HG02623 (cell line): Measurements from ENCODE around the gene GPNMB.
"Not testable (repeated sequence)": the region's sequence is repeated elsewhere in the genome, so short reads cannot be mapped to it uniquely, and the experiment has no call there.

Experiments
- ATAC-seq: cut with Tn5 transposase; IDR thresholded peaks from one replicate; pipeline ENCODE4 v1.9.1; 2021; ENCODE audit warnings: moderate library complexity; ENCODE audit not compliant: unreplicated experiment

Gene GPNMB

GRCh38 chr7:23246555-23246954 is at the start of gene GPNMB:
Gene GPNMB (plus strand): TSS chr7:23246775. CDS start chr7:23246858, 83 bp downstream.
- ATAC-seq = no peak

- not testable (repeated sequence) for ATAC-seq
Observed at GRCh38 chr7:23197745-23198144, 48.8 kb upstream of the GPNMB start.

- ATAC-seq = no peak
Observed at GRCh38 chr7:23200331-23200730, 46.2 kb upstream of the GPNMB start.

- no peak for ATAC-seq
Observed at GRCh38 chr7:23204241-23204640, 42.3 kb upstream of the GPNMB start.

GRCh38 chr7:23205577-23205908 is 41.0 kb upstream of the GPNMB start:
- no peak for ATAC-seq

GRCh38 chr7:23205909-23206767 is 40.4 kb upstream of the GPNMB start:
- peak; percentile 43 for ATAC-seq

- ATAC-seq = no peak
Observed at GRCh38 chr7:23207021-23207420, 39.6 kb upstream of the GPNMB start.

- ATAC-seq = no peak
Observed at GRCh38 chr7:23207884-23208283, 38.7 kb upstream of the GPNMB start.

- ATAC-seq = no peak
Observed at GRCh38 chr7:23208316-23208715, 38.3 kb upstream of the GPNMB start.

GRCh38 chr7:23210506-23210905 is 36.1 kb upstream of the GPNMB start:
- ATAC-seq = no peak

GRCh38 chr7:23211589-23211988 is 35.0 kb upstream of the GPNMB start:
- no peak for ATAC-seq

GRCh38 chr7:23212395-23212794 is 34.2 kb upstream of the GPNMB start:
- ATAC-seq = no peak

GRCh38 chr7:23212841-23213240 is 33.7 kb upstream of the GPNMB start:
- no peak for ATAC-seq

- ATAC-seq = no peak
Observed at GRCh38 chr7:23213755-23214154, 32.8 kb upstream of the GPNMB start.

- ATAC-seq = no peak
Observed at GRCh38 chr7:23214423-23214822, 32.2 kb upstream of the GPNMB start.

GRCh38 chr7:23214938-23215337 is 31.6 kb upstream of the GPNMB start:
- no peak for ATAC-seq

- ATAC-seq = no peak
Observed at GRCh38 chr7:23216021-23216420, 30.6 kb upstream of the GPNMB start.

- no peak for ATAC-seq
Observed at GRCh38 chr7:23218196-23218595, 28.4 kb upstream of the GPNMB start.

- ATAC-seq = no peak
Observed at GRCh38 chr7:23220690-23221305, 25.8 kb upstream of the GPNMB start.

GRCh38 chr7:23222439-23223030 is 24.0 kb upstream of the GPNMB start:
- ATAC-seq = no peak

GRCh38 chr7:23224364-23224763 is 22.2 kb upstream of the GPNMB start:
- ATAC-seq = not testable (repeated sequence)

- ATAC-seq = no peak
Observed at GRCh38 chr7:23226844-23227450, 19.6 kb upstream of the GPNMB start.
